DND-41 (cell line): Measurements from ENCODE around the gene TRIM15.
"Not testable (repeated sequence)": the region's sequence is repeated elsewhere in the genome, so short reads cannot be mapped to it uniquely, and the experiment has no call there.

Source experiments
- ATAC-seq: fragments of 200-7000 bp; cut with Tn5 transposase; 3 replicates; pipeline ENCODE4 v1.9.1; 2021; ENCODE audit warnings: low read depth; ENCODE audit not compliant: insufficient read depth
- DNase-seq: peaks from one replicate; pipeline ENCODE4 v3.0.0-alpha.2; 2020
- H2AFZ ChIP-seq: 2 replicates; pipeline ENCODE4 v1.6.0; 2012; ENCODE audit warnings: low read depth, low read length
- H3K27ac ChIP-seq: 2 replicates; pipeline ENCODE4 v1.5.1; 2012; ENCODE audit warnings: low read length, inconsistent platforms
- H3K27me3 ChIP-seq: fragments of 200-600 bp; sonication (generic); 2 replicates; pipeline ENCODE4 v1.6.0; 2012; ENCODE audit warnings: low read length, mild to moderate bottlenecking, inconsistent platforms; ENCODE audit not compliant: insufficient read depth, poor library complexity
- H3K36me3 ChIP-seq: 2 replicates; pipeline ENCODE4 v1.5.1; 2012; ENCODE audit warnings: low read length, inconsistent platforms; ENCODE audit not compliant: insufficient read depth
- H3K4me1 ChIP-seq: 2 replicates; pipeline ENCODE4 v1.5.1; 2012; ENCODE audit warnings: mild to moderate bottlenecking, low read length; ENCODE audit not compliant: insufficient read depth
- H3K4me2 ChIP-seq: 2 replicates; pipeline ENCODE4 v1.6.0; 2012; ENCODE audit warnings: mild to moderate bottlenecking, moderate library complexity, low read length, inconsistent platforms; ENCODE audit not compliant: insufficient read depth
- H3K4me3 ChIP-seq, 2 experiments: fragments of 200-600 bp in 1 of 2; shearing (Covaris generic) in 1 of 2; 2 replicates each; pipeline ENCODE4 v1.5.1; 2012 to 2016; ENCODE audit warnings: inconsistent platforms in 2 of 2, low read length in 2 of 2, mild to moderate bottlenecking in 2 of 2, low read depth in 1 of 2, moderate library complexity in 1 of 2
- H3K79me2 ChIP-seq: 2 replicates; pipeline ENCODE4 v1.6.0; 2012; ENCODE audit warnings: low read length, inconsistent platforms; ENCODE audit not compliant: insufficient read depth
- H3K9ac ChIP-seq: 2 replicates; pipeline ENCODE4 v1.6.0; 2012; ENCODE audit warnings: low read depth, mild to moderate bottlenecking, inconsistent platforms, low read length, moderate library complexity
- H3K9me3 ChIP-seq: 2 replicates; pipeline ENCODE4 v1.5.1; 2012; ENCODE audit warnings: low read length, moderate library complexity, mild to moderate bottlenecking, inconsistent platforms; ENCODE audit not compliant: insufficient read depth, severe bottlenecking
- H4K20me1 ChIP-seq: 2 replicates; pipeline ENCODE4 v1.6.0; 2012; ENCODE audit warnings: low read length; ENCODE audit not compliant: insufficient read depth
- EZH2 ChIP-seq: IDR thresholded peaks from 3 replicates; pipeline ENCODE4 v1.6.1; 2012; ENCODE audit warnings: borderline replicate concordance, low read depth, mild to moderate bottlenecking, moderate library complexity, low read length, inconsistent platforms; ENCODE audit not compliant: severe bottlenecking
- TF ChIP-seq, protein P1 (sequence below): IDR thresholded peaks from 2 replicates; pipeline ENCODE4 v1.5.1; 2012; ENCODE audit warnings: borderline replicate concordance, low read length, moderate library complexity, mild to moderate bottlenecking; ENCODE audit not compliant: poor library complexity, severe bottlenecking; ENCODE audit errors: extremely low read depth

TRIM15 gene

DNA sequence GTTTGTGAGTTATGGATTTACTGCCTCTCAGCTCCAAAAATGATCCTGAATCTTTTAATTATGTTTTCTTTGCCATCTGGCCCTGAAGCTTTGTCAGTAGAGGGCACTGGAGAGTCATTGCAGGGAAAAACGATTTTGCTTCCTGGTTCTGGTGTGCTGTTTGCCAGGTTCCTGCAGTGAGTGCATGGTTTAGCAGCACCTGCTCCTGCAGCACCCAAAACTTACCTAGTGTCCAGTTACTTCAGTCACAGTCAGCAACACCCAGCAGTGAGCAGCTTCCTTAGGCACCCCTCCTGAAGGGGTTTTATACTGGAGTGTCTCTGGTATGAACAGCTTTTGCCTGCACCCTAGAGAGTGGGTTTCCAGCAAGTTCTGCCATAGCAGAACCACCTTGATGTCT, 55.9 kb downstream of the TRIM15 start:
- Histone ChIP-seq H3K9me3 (peaks cover 2% of the 10 kb centered on the region), H3K4me1 (peaks cover 8% of the 10 kb centered on the region), H4K20me1 (no peaks in the 10 kb centered on the region), H3K27me3 (no peaks in the 10 kb centered on the region), H2AFZ (no peak overlapping the region), H3K36me3 (no peaks in the 10 kb centered on the region), H3K27ac (no peak overlapping the region), H3K4me3 (no peak overlapping the region), H3K79me2 (no peaks in the 10 kb centered on the region), H3K4me2 (no peak overlapping the region), H3K9ac (no peak overlapping the region)
- peak; percentile 50; the same call in 2 of the 3 replicates for ATAC-seq
- DNase-seq: peak; percentile 53
- TF ChIP-seq EZH2: no peak
- TF ChIP-seq, protein P1, sequence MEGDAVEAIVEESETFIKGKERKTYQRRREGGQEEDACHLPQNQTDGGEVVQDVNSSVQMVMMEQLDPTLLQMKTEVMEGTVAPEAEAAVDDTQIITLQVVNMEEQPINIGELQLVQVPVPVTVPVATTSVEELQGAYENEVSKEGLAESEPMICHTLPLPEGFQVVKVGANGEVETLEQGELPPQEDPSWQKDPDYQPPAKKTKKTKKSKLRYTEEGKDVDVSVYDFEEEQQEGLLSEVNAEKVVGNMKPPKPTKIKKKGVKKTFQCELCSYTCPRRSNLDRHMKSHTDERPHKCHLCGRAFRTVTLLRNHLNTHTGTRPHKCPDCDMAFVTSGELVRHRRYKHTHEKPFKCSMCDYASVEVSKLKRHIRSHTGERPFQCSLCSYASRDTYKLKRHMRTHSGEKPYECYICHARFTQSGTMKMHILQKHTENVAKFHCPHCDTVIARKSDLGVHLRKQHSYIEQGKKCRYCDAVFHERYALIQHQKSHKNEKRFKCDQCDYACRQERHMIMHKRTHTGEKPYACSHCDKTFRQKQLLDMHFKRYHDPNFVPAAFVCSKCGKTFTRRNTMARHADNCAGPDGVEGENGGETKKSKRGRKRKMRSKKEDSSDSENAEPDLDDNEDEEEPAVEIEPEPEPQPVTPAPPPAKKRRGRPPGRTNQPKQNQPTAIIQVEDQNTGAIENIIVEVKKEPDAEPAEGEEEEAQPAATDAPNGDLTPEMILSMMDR: peak; percentile 86

DNA sequence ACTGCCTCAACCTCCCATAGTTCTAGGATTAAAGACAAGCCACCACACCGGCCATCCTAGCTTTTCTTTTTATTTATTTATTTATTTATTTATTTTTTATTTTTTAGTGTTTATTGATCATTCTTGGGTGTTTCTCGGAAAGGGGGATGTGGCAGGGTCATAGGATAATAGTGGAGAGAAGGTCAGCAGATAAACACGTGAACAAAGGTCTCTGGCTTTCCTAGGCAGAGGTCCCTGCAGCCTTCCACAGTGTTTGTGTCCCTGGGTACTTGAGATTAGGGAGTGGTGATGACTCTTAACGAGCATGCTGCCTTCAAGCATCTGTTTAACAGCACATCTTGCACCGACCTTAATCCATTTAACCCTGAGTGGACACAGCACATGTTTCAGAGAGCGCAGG, 58.0 kb downstream of the TRIM15 start:
- not testable (repeated sequence) for H3K27ac ChIP-seq, H4K20me1 ChIP-seq, H3K4me1 ChIP-seq, H3K27me3 ChIP-seq, H3K4me3 ChIP-seq, H3K4me2 ChIP-seq, H3K79me2 ChIP-seq, H2AFZ ChIP-seq, H3K9me3 ChIP-seq, H3K36me3 ChIP-seq, H3K9ac ChIP-seq, ATAC-seq, DNase-seq

DNA sequence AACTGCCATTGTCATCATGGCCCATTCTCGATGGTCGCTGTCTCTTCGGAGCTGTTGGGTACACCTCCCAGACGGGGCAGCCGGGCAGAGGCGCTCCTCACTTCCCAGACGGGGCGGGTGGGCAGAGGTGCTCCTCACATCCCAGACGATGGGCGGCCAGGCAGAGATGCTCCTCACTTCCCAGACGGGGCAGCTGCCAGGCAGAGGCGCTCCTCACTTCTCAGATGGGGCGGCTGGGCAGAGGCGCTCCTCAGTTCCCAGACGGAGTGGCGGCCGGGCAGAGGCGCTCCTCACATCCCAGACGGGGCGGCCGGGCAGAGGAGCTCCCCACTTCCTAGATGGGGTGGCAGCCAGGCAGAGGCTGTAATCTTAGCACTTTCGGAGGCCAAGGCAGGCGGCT, 58.6 kb downstream of the TRIM15 start:
- H3K79me2 ChIP-seq, H3K4me1 ChIP-seq, H3K9ac ChIP-seq, H3K4me3 ChIP-seq, H3K4me2 ChIP-seq, ATAC-seq, DNase-seq, H4K20me1 ChIP-seq, H3K27me3 ChIP-seq, H3K27ac ChIP-seq, H2AFZ ChIP-seq, H3K36me3 ChIP-seq, H3K9me3 ChIP-seq: not testable (repeated sequence)
